ENCODE measurements around the gene KRT73. TPM values are rescaled to one million over a fixed set of nuclear protein-coding genes. Genes with fewer than 3 reads are reported as not detected.

KRT73 gene
- total and polyA plus RNA-seq, 4 donors, result not detected

GRCh38 chr12:52582486-52582885, 35.9 kb downstream of the KRT73 start:
- no peaks in the 10 kb centered on the region for H3K27me3 ChIP-seq (ENCODE audit: control insufficient read depth in 4 of 4, insufficient read depth in 4 of 4, low read length in 3 of 4)
- no peaks in the 10 kb centered on the region for H3K9me3 ChIP-seq (ENCODE audit: control insufficient read depth in 4 of 4, low read length in 3 of 4)
- H3K4me3 ChIP-seq (ENCODE audit: low read depth in 1 of 3, low read length in 3 of 3), result no peak overlapping the region
- DNase-seq (ENCODE audit: low spot score), result no peak
- no peak overlapping the region for H3K9ac ChIP-seq (ENCODE audit: low read depth in 1 of 2, low read length in 2 of 2)
- peaks cover 0 to 11% (median 4%) of the 10 kb centered on the region in 4 donors for H3K4me1 ChIP-seq (ENCODE audit: control insufficient read depth in 4 of 4, insufficient read depth in 4 of 4, low read length in 3 of 4)
- TF ChIP-seq NR2F2 (IDR thresholded peaks at IDR 0.05) (no peak), HNF4G (IDR thresholded peaks at IDR 0.05) (no peak), FOXA1 (IDR thresholded peaks at IDR 0.05) (no peak), REST (IDR thresholded peaks at IDR 0.05) (no peak), SP1 (IDR thresholded peaks at IDR 0.05) (no peak), EGR1 (IDR thresholded peaks at IDR 0.05; ENCODE audit: low read depth in 2 of 2) (no peak), JUND (IDR thresholded peaks at IDR 0.05) (no peak), GABPA (IDR thresholded peaks at IDR 0.05 in 1 of 2, conservative IDR thresholded peaks at IDR 0.05 in 1 of 2) (no peak)
- H3K27ac ChIP-seq (ENCODE audit: low read depth in 1 of 2, low read length in 2 of 2), result no peak overlapping the region
- H3K36me3 ChIP-seq (ENCODE audit: control insufficient read depth in 4 of 4, insufficient read depth in 3 of 4, low read depth in 1 of 4, low read length in 3 of 4), result no peaks in the 10 kb centered on the region
- WGBS, result 83% methylated on average over 2 of the region's 2 CpGs

GRCh38 chr12:52581481-52581880, 36.9 kb downstream of the KRT73 start:
- TF ChIP-seq RAD21 (IDR thresholded peaks at IDR 0.05), result no peak
- no peak for TF ChIP-seq GABPA (IDR thresholded peaks at IDR 0.05 in 1 of 2, conservative IDR thresholded peaks at IDR 0.05 in 1 of 2)
- no peak for TF ChIP-seq MAX (IDR thresholded peaks at IDR 0.05)
- no peak for TF ChIP-seq NR2F2 (IDR thresholded peaks at IDR 0.05)
- no peak for TF ChIP-seq RXRA (IDR thresholded peaks at IDR 0.05)
- no peak for TF ChIP-seq REST (IDR thresholded peaks at IDR 0.05)
- no peak for TF ChIP-seq YY1 (IDR thresholded peaks at IDR 0.05)
- TF ChIP-seq SP1 (IDR thresholded peaks at IDR 0.05), result no peak
- no peak for TF ChIP-seq CTCF (IDR thresholded peaks at IDR 0.05; ENCODE audit: low read depth, low read length, missing input control)
- Histone ChIP-seq H3K9me3 (ENCODE audit: control insufficient read depth in 4 of 4, low read length in 3 of 4) (no peaks in the 10 kb centered on the region), H3K4me3 (ENCODE audit: low read depth in 1 of 3, low read length in 3 of 3) (no peak overlapping the region), H3K27ac (ENCODE audit: low read depth in 1 of 2, low read length in 2 of 2) (no peak overlapping the region), H3K4me1 (ENCODE audit: control insufficient read depth in 4 of 4, insufficient read depth in 4 of 4, low read length in 3 of 4) (peaks cover 0 to 11% (median 4%) of the 10 kb centered on the region in 4 donors), H3K36me3 (ENCODE audit: control insufficient read depth in 4 of 4, insufficient read depth in 3 of 4, low read depth in 1 of 4, low read length in 3 of 4) (no peaks in the 10 kb centered on the region), H3K27me3 (ENCODE audit: control insufficient read depth in 4 of 4, insufficient read depth in 4 of 4, low read length in 3 of 4) (no peaks in the 10 kb centered on the region), H3K9ac (ENCODE audit: low read depth in 1 of 2, low read length in 2 of 2) (no peak overlapping the region)
- WGBS, result 59% methylated on average over 6 of the region's 6 CpGs
- no peak for DNase-seq (ENCODE audit: low spot score)
